Activated naive CD4-positive, alpha-beta T cell treated with anti-CD3 and anti-CD28 coated beads, Interleukin-2, amount 10 ng/mL, durations not matched to agents 7 days and 5 days (primary cell): ENCODE results near the gene MYCL.

Source experiments
- CTCF ChIA-PET: fragments of 350-600 bp; sonication (Branson Sonifier 250); formaldehyde crosslinking; loops from one replicate; lab custom pipeline; 2021; ENCODE audit warnings: antibody characterized with exemption; lab: Charles Lee
- DNase-seq: peaks from one replicate; pipeline ENCODE4 v3.0.0-alpha.2; 2020
- H3K27ac Mint-ChIP-seq: one replicate; pipeline ENCODE4 v1.8.0; 2021; ENCODE audit warnings: mild to moderate bottlenecking, moderate library complexity, mixed read lengths
- H3K27me3 Mint-ChIP-seq: one replicate; pipeline ENCODE4 v1.8.0; 2021; ENCODE audit warnings: mild to moderate bottlenecking, mixed read lengths
- H3K36me3 Mint-ChIP-seq: one replicate; pipeline ENCODE4 v1.8.0; 2021; ENCODE audit warnings: mixed read lengths
- H3K4me1 Mint-ChIP-seq: one replicate; pipeline ENCODE4 v1.8.0; 2021; ENCODE audit warnings: mixed read lengths
- H3K4me3 Mint-ChIP-seq: one replicate; pipeline ENCODE4 v1.8.0; 2021; ENCODE audit warnings: mild to moderate bottlenecking, moderate library complexity, mixed read lengths
- H3K9me3 Mint-ChIP-seq: one replicate; pipeline ENCODE4 v1.8.0; 2021; ENCODE audit warnings: mixed read lengths

The MYCL gene

DNA sequence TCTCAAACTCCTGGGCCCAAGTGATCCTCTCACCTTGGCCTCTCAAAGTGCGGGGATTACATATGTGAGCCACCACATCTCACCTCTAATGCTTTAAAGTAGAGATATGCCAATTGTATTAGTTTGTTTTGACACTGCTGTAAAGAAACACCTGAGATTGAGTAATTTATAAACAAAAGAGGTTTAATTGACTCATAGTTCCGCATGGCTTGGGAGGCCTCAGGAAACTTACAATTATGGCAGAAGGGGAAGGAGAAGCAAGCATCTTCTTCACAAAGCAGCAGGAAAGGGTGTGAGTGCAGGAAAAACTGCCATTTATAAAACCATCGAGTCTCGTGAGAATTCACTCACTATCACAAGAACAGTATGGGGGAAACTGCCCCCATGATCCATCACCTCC lies 3.5 kb upstream of the MYCL start:
- CTCF ChIA-PET: no interaction called here
- no peak overlapping the region for H3K4me3 Mint-ChIP-seq
- peaks cover 6% of the 10 kb centered on the region for H3K4me1 Mint-ChIP-seq
- H3K9me3 Mint-ChIP-seq: peaks cover 15% of the 10 kb centered on the region
- H3K27ac Mint-ChIP-seq: no peak overlapping the region
- peaks cover 3% of the 10 kb centered on the region for H3K36me3 Mint-ChIP-seq
- no peak for DNase-seq
- peaks cover 83% of the 10 kb centered on the region for H3K27me3 Mint-ChIP-seq

DNA sequence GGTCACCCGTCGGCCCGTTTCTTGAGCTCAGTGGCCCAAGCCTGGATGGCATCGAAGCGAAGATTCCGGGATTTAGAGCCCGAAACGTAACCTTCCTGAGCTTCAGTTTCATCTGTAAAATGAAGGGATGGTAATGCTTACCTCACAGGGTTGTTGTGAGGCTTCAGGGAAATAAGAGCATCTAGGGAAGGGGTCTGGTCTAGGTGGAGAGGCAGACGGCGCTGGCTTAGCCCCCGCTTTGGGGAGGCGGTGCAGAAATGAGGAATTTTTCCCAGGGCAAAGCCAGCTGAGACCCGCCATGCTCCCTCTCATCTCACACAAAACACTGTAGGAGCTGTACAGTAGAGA lies 717 bp upstream of the MYCL start:
- CTCF ChIA-PET: interaction anchor here (0.8 to 3.2 kb wide), 22 partner anchors 9 to 223 kb away, joined by 3 to 37 read pairs (median 5); no protein-coding TSS in a partner anchor
- Mint-ChIP-seq H3K27ac (no peak overlapping the region), H3K4me1 (peaks cover 6% of the 10 kb centered on the region), H3K9me3 (peaks cover under 1% of the 10 kb centered on the region), H3K4me3 (peak overlapping the region; percentile 75), H3K27me3 (peaks cover 92% of the 10 kb centered on the region), H3K36me3 (no peaks in the 10 kb centered on the region)
- DNase-seq: no peak

DNA sequence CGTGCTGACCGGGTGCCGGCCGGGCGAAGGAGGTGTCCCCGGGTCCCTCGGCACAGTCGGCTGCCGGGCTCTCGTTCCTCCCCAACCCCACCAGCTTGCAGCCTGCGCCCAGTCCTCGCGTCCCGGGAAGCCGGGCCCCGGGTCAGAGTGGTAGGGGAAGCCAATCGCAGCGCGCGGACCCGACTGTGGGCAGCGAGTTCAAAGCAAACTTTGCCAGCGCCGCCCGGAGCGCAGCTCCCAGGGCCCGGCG lies 328 bp downstream of the MYCL start:
- no peak overlapping the region for H3K27ac Mint-ChIP-seq
- no peaks in the 10 kb centered on the region for H3K36me3 Mint-ChIP-seq
- CTCF ChIA-PET: interaction anchor here (1.5 to 3.2 kb wide), 10 partner anchors 9 to 86 kb away, joined by 4 to 37 read pairs (median 6); no protein-coding TSS in a partner anchor
- H3K9me3 Mint-ChIP-seq: no peaks in the 10 kb centered on the region
- peaks cover 6% of the 10 kb centered on the region for H3K4me1 Mint-ChIP-seq
- no peak for DNase-seq
- H3K27me3 Mint-ChIP-seq: peaks cover 92% of the 10 kb centered on the region
- peak overlapping the region; percentile 54 for H3K4me3 Mint-ChIP-seq

DNA sequence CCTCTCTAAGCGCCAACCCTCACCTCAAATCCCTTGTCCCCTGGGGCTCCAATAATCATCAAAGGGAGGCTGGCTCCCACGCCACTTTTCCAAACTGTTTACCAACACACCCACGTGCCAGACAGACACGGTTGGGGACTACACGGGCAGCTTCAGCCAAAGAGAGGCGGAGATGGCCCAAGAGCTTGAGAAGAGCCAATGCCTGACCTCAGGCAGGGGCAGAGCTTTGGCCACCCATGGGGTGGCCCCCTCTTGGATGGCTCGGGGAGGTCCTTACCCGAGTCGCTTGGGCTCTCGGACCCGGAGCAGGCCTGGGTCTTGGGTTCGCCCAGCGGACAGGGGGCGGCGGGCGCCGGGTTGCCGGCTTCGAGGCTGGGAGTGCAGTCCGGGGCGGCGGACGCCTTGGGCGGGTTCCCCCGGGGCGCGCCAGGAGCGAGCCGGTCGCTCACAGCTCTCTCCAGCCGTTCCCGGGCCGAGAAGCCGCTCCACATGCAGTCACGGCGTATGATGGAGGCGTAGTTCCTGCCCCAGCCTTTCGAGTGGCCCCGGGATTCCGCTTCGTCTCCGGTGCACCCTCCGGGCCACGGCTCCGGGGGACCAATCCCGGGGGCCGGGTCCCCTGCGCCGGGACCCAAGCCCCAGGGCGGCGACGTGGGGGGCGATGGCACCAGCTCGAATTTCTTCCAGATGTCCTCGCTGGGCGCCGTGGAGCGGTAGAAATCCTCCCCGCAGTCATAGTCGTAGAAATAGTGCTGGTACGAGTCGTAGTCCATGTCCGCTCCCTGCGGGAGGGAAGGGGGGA lies 854 bp downstream of the MYCL start:
- Mint-ChIP-seq H3K27me3 (peaks cover 92% of the 10 kb centered on the region), H3K4me1 (peaks cover 6% of the 10 kb centered on the region), H3K4me3 (peak overlapping the region; percentile 60), H3K36me3 (no peaks in the 10 kb centered on the region), H3K27ac (no peak overlapping the region), H3K9me3 (no peaks in the 10 kb centered on the region)
- CTCF ChIA-PET: interaction anchor here (1.9 to 3.2 kb wide), 9 partner anchors 11 to 86 kb away, joined by 5 to 37 read pairs (median 6); no protein-coding TSS in a partner anchor
- DNase-seq: peak; percentile 31

DNA sequence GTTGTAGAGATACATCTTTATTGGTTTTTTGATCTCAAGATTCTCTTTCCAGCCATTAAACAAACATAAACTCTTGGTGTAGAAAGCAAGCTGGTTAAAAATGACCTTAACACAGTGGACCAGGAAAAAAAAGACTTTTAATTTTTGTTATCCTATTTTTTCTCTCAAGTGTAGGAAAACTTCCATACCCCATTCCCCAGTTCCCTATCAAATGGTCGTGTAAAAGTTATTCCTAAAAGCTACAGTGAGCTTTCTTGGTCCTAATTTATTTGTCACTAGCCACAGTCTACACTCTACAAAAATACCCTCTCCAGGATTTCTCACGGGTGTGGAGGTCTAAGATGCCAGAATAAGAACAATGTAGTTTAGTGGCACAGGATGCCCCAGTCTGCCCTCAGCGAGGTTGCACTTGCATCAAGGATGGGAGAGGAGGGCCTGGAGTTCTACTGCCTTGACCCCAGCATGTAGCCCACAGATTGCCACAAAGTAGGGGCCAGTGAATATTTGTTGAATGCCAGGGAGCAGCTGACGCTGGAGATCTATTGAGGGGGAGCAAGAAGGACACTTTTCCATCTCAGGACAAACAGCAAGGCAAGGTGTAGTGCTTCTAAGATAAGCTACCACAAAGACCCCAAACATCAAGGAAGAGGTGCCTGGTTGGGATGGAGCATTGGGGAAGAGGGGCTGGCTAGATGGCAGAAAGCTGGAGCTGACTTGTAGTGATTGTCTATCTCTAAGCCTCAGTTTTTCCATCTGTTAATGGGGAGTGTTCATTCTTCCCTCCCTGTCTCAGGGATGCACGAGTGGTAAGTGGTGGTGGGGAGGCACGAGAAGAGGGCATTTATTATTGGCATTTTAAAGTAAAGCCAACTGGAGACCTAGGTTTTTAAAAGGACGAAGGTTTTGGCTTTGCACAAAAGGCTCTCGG lies 1.8 kb downstream of the MYCL start:
- Mint-ChIP-seq H3K9me3 (no peaks in the 10 kb centered on the region), H3K4me3 (peak overlapping the region; percentile 34), H3K36me3 (no peaks in the 10 kb centered on the region), H3K4me1 (peaks cover 6% of the 10 kb centered on the region), H3K27ac (peak overlapping the region; percentile 58), H3K27me3 (peaks cover 94% of the 10 kb centered on the region)
- CTCF ChIA-PET: interaction anchor here (1.3 to 2.1 kb wide), 3 partner anchors 74 to 84 kb away, joined by 3 to 6 read pairs (median 4); no protein-coding TSS in a partner anchor
- no peak for DNase-seq

DNA sequence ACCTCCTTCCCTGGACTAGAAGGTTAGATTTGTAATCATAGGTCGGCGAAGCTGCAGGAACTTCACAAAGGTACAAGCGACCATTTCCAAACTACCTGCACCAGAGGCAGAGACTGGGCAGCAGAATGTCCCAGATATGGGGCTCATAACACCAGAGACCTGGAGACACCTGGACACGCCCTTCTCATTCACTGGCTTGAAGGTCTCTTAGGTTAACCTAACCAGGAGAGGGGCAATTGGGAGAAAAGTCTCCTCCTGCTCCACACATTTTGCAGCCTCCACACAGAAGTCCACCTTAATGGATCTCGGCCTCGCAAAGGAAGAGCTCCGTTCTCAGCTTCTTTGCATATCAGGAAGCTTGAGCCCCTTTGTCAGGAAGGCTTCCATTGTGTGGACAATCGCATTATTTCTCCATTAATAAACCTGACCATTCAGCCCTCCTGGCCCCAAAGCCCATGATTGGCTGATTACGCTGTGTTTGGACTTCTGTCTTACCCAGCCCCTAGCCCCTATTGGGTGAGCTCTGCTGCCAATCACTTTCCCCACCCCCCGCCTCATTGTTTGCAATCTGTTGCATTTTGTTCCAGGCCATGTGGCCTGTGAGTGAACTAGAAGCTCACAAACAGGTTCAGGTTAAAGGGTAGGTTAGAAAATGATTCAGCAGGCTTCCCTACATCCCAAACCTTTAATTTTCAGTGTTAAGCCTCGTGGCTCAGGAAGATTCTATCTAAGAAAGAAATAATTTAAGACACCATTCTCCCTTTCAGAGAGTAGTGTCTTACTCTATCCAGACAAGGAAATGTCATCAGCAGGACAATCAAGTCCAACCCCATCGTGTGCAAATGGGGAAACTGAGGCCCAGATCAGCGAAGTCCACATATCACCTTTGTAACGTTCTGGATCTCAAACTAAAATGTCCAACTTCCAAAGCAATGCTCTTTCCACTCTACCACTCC lies 2.8 kb downstream of the MYCL start:
- no peak for DNase-seq
- peaks cover 96% of the 10 kb centered on the region for H3K27me3 Mint-ChIP-seq
- CTCF ChIA-PET: interaction anchor here (1.3 to 2.1 kb wide), 3 partner anchors 75 to 83 kb away, joined by 3 to 6 read pairs (median 4); no protein-coding TSS in a partner anchor

DNA sequence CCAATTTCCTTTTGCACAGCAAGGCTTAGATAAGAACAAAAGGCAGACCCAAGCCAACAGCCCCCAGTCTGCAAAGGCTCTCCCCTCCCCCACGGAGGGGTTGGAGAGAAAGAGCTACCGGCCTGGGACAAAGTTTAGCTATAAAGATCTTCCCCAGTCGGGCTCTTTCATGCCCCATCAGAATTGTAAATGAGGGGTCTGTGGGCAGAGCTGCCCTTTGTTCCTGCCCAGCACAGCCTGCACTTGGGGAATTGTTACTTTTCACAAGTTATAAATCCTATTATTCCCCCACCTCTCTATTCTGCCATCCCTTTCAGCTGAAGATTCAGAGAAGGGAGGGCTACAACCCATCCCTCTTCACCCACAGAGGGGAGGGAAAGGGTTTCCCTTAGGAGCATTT lies 3.5 kb downstream of the MYCL start:
- H3K27ac Mint-ChIP-seq: no peak overlapping the region
- CTCF ChIA-PET: interaction anchor here (1.3 kb wide), 1 partner anchor 82 kb away, joined by 4 read pairs; no protein-coding TSS in a partner anchor
- peaks cover 96% of the 10 kb centered on the region for H3K27me3 Mint-ChIP-seq
- no peak for DNase-seq
- peaks cover 6% of the 10 kb centered on the region for H3K4me1 Mint-ChIP-seq
- H3K9me3 Mint-ChIP-seq: no peaks in the 10 kb centered on the region
- H3K4me3 Mint-ChIP-seq: no peak overlapping the region
- H3K36me3 Mint-ChIP-seq: no peaks in the 10 kb centered on the region

More for the DNA sequence above, 2.8 kb downstream of the MYCL start:
- no peaks in the 10 kb centered on the region for H3K9me3 Mint-ChIP-seq
- peaks cover 6% of the 10 kb centered on the region for H3K4me1 Mint-ChIP-seq
- no peak overlapping the region for H3K4me3 Mint-ChIP-seq
- no peak overlapping the region for H3K27ac Mint-ChIP-seq
- no peaks in the 10 kb centered on the region for H3K36me3 Mint-ChIP-seq

DNA sequence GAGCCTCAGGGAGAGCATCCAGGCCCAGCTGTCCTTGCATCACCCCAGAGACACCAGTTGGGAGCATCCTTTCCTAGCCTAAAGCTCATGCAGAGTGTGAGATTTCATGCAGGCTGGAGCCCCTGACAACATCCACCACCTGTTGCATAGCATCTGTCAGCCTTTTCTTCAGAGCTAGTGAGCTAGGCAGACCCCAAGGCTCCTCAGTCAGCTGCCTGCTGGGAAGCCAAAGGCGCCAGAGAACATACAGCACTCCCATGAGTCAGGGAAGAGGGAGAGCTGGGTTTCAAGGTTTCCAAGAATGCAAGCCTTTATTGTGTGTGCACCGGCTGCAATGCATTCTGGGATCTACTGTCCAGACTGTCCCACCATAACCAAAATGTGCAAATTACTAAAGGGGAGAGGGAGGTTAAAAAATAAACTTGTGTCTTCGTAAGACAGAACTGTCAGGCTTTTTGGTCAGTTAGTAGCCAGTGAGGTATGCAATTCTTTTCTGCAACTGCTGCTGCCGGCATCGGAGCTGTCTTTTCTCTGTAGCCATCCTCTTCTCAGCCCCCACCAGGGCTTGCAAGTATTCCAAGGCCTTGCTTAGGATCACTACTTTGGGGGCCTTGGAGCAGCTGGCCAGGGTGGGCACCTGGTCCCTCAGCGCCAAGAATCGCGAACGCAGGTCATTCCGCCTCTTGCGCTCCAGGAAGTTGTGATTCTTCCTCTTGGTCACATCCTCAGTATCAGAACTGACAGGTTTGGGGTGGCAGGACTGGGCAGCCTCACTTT lies 4.6 kb downstream of the MYCL start:
- CTCF ChIA-PET: interaction anchor here (0.9 to 1.7 kb wide), 5 partner anchors 15 to 135 kb away, joined by 3 to 9 read pairs (median 4); no protein-coding TSS in a partner anchor
- Mint-ChIP-seq H3K4me1 (peaks cover 2% of the 10 kb centered on the region), H3K9me3 (no peaks in the 10 kb centered on the region), H3K27me3 (peaks cover 95% of the 10 kb centered on the region), H3K27ac (no peak overlapping the region), H3K4me3 (no peak overlapping the region), H3K36me3 (no peaks in the 10 kb centered on the region)
- DNase-seq: no peak

DNA sequence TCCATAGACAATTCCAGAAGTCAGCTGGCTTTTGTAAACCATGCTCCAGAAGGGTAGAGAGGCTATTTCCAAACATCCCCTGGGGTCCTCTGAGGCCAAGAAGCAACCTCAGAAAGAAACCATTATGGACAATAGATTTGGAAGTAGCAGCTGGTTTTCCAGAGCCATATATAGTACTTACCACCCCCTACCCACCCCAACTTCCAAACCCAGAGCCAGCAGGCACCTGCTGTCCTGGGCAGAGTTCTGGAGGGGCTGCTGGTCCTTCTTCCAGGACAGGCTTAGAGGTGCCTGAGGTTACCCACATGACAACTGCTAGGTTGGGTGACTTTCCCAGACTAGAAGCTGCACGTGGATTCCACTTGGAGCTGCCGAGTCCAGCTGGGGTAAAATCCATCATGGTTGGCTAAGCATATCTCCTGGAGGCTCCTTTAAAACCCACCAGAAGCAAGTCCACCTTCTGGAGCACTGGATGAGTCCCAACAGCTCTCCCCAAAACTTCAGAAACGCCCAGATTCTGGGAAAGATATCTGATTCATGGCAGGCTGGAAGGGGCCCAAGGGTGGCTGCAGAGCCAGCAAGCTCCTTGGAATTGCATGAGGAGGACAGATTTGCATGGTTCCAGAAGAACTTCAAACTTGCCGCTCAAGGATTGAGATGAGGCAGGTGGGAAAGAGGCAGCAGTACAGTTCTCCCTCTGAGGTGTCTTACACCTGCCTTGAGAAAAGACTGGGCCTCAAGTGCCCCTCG lies 5.8 kb downstream of the MYCL start:
- H3K4me1 Mint-ChIP-seq: peaks cover 2% of the 10 kb centered on the region
- no peaks in the 10 kb centered on the region for H3K36me3 Mint-ChIP-seq
- DNase-seq: no peak
- peaks cover 97% of the 10 kb centered on the region for H3K27me3 Mint-ChIP-seq
- CTCF ChIA-PET: interaction anchor here (1.5 to 1.7 kb wide), 3 partner anchors 24 to 136 kb away, joined by 4 to 9 read pairs (median 5); no protein-coding TSS in a partner anchor
- no peak overlapping the region for H3K27ac Mint-ChIP-seq
- H3K4me3 Mint-ChIP-seq: no peak overlapping the region
- no peaks in the 10 kb centered on the region for H3K9me3 Mint-ChIP-seq

DNA sequence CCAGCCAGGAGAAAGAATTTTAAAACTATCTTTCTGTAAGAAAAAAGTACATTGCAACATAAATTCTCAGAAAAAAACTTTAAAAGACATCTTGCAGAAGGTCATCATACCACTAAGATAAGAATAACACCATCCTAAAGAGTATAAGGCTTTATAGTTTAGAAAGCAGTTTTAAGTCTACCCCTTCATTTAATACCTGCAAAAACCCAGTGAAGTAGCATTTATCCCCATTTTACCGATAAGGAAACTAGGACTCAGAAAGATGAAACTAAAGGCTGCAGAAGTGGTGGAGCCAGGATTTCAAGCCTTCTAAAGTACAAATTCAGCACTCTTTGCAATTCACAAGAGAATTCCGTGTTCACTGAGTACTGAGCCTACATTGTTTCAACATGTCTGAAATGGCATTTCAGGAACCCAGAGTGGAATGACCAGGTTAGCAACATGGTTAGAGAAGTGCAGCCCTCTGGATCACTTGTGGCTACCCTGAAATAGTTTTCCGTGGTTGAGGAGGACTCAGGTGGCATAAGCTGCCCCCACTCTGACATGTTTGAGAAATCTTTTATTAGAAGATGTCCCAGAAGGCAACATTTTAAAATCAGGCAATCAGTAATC lies 6.7 kb downstream of the MYCL start:
- DNase-seq: no peak
- CTCF ChIA-PET: interaction anchor here (1.0 to 1.4 kb wide), 2 partner anchors 25 to 289 kb away, joined by 3 read pairs; no protein-coding TSS in a partner anchor
- no peak overlapping the region for H3K27ac Mint-ChIP-seq
- H3K36me3 Mint-ChIP-seq: no peaks in the 10 kb centered on the region
- no peaks in the 10 kb centered on the region for H3K4me1 Mint-ChIP-seq
- H3K4me3 Mint-ChIP-seq: no peak overlapping the region
- no peaks in the 10 kb centered on the region for H3K9me3 Mint-ChIP-seq
- peaks cover 95% of the 10 kb centered on the region for H3K27me3 Mint-ChIP-seq

DNA sequence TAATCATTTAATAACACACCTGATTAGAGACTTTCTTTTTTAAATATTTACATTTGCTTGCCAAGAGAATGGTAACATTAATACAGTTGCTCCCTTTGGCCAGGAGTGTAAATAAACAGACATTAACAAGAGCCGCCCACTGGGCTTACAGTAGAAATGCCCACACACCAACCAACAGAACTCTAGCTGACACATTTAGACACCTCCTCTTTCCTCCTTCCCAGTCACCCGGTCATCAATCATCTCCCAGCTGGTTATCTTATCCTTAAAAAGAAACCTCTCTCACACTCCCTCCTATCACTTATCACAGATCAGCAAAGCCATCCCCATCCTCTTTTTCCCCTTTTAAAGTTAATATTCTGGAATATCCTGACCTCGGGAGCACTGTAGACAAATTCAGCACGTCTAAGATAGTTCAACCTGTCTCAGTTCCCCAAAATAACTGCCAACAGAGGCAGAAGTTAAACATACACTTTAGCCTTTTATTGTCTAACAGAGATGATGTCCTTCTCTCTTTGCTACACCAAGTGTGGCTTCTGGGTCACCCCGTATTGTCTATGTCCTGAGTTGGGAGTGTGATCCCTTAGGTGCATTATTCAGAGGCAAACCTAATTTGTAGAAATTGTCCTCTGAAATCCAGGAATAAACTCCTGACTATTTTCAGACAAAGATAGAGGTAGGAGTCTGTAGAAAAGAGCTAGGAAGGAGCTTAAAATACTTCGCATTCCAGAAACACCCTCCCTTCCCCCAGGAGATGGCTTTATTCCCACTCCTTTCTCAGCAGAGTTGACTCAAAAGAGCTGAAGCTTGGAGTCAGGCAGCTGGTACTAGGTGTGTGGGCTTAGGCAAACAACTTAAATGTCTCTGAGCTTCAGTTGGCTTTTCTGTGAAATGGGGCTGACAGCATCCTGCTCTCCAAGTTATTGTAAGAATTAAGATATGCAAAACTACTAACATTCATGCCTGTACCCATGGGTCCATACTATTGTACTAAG lies 8.8 kb downstream of the MYCL start:
- CTCF ChIA-PET: interaction anchor here (1.4 to 1.8 kb wide), 3 partner anchors 9 to 286 kb away, joined by 3 to 5 read pairs (median 4); partner anchors contain the start of gene MYCL
- H3K27ac Mint-ChIP-seq: no peak overlapping the region
- H3K4me3 Mint-ChIP-seq: no peak overlapping the region

More for the DNA sequence above, 8.8 kb downstream of the MYCL start:
- H3K4me1 Mint-ChIP-seq: no peaks in the 10 kb centered on the region
- peaks cover 85% of the 10 kb centered on the region for H3K27me3 Mint-ChIP-seq
- H3K36me3 Mint-ChIP-seq: no peaks in the 10 kb centered on the region
- no peaks in the 10 kb centered on the region for H3K9me3 Mint-ChIP-seq
- DNase-seq: no peak
